Ureter (tissue), 1 donor: Measurements from ENCODE around the gene BECN2. TPM values are rescaled to one million over a fixed set of nuclear protein-coding genes. Genes with fewer than 3 reads are reported as not detected.

Experiments used
- DNase-seq: peaks from one replicate; pipeline ENCODE4 v3.0.0-alpha.2; 2020; ENCODE audit warnings: low spot score
- total RNA-seq: library from RNA; stranded (reverse); gene quantifications from one replicate; pipeline ENCODE4 v1.2.4, GENCODE V29; 2023
- donor health status: DM: yes; HTN: yes; CAD: no.

BECN2 gene
- total RNA-seq = not detected

GRCh38 chr1:241957692-241958494, at the start of gene BECN2:
TSS of gene BECN2 (plus strand) at chr1:241957767. CDS start at chr1:241957767, 0 bp downstream.
- no peak for DNase-seq

GRCh38 chr1:241916196-241916595, 41.4 kb upstream of the BECN2 start:
- DNase-seq = no peak

- DNase-seq = no peak
Measured at GRCh38 chr1:241917487-241917886, 40.1 kb upstream of the BECN2 start.

GRCh38 chr1:241918879-241919278, 38.7 kb upstream of the BECN2 start:
- DNase-seq = no peak

- DNase-seq = no peak
Measured at GRCh38 chr1:241924080-241924808, 33.3 kb upstream of the BECN2 start.

GRCh38 chr1:241926141-241926540, 31.4 kb upstream of the BECN2 start:
- DNase-seq = no peak

- no peak for DNase-seq
Measured at GRCh38 chr1:241927321-241927720, 30.2 kb upstream of the BECN2 start.

GRCh38 chr1:241932845-241933244, 24.7 kb upstream of the BECN2 start:
- no peak for DNase-seq

GRCh38 chr1:241934201-241934848, 23.2 kb upstream of the BECN2 start:
- DNase-seq = no peak

GRCh38 chr1:241934866-241935265, 22.7 kb upstream of the BECN2 start:
- DNase-seq = no peak

- no peak for DNase-seq
Measured at GRCh38 chr1:241939798-241940197, 17.8 kb upstream of the BECN2 start.

GRCh38 chr1:241942738-241943137, 14.8 kb upstream of the BECN2 start:
- no peak for DNase-seq

- DNase-seq = no peak
Measured at GRCh38 chr1:241944300-241944699, 13.3 kb upstream of the BECN2 start.

- DNase-seq = no peak
Measured at GRCh38 chr1:241947354-241947753, 10.2 kb upstream of the BECN2 start.

GRCh38 chr1:241950390-241950789, 7.2 kb upstream of the BECN2 start:
- DNase-seq = no peak

- no peak for DNase-seq
Measured at GRCh38 chr1:241962153-241962552, 4.6 kb downstream of the BECN2 start.

- no peak for DNase-seq
Measured at GRCh38 chr1:241963722-241964121, 6.2 kb downstream of the BECN2 start.

- DNase-seq = no peak
Measured at GRCh38 chr1:241964550-241965282, 7.1 kb downstream of the BECN2 start.

GRCh38 chr1:241968611-241969010, 11.0 kb downstream of the BECN2 start:
- DNase-seq = no peak

GRCh38 chr1:241972703-241973369, 15.3 kb downstream of the BECN2 start:
- DNase-seq = no peak

GRCh38 chr1:241976229-241976628, 18.7 kb downstream of the BECN2 start:
- DNase-seq = no peak
